Ovary (tissue), 9 donors: Measurements from ENCODE around the gene TMEM45A. TPM values are rescaled to one million over a fixed set of nuclear protein-coding genes. Genes with fewer than 3 reads are reported as not detected.

ENCODE experiments used
- DNase-seq, 5 donors: peaks; one replicate each; pipeline ENCODE4 v3.0.0-alpha.2; 2019 to 2020
- H3K27ac ChIP-seq, 2 donors: fragments of 200-600 bp; one replicate each; pipeline versions ENCODE4 v1.5.1 to v1.8.0; 2019 to 2022
- H3K27me3 ChIP-seq: fragments of 200-600 bp; one replicate; pipeline ENCODE4 v1.8.0; 2022
- H3K36me3 ChIP-seq: fragments of 200-600 bp; sonication (generic); one replicate; pipeline ENCODE4 v1.5.1; 2019
- H3K4me1 ChIP-seq: one replicate; pipeline ENCODE4 v1.8.1; 2013; ENCODE audit warnings: mild to moderate bottlenecking, moderate library complexity; ENCODE audit not compliant: insufficient read depth
- H3K4me3 ChIP-seq: fragments of 200-600 bp; sonication (generic); one replicate; pipeline ENCODE4 v1.5.1; 2017
- H3K9me3 ChIP-seq, 2 donors: fragments of 200-600 bp in 1 of 2; sonication (generic) in 1 of 2; one replicate each; pipeline versions ENCODE4 v1.5.1 to v1.8.1; 2013 to 2019; ENCODE audit warnings: mild to moderate bottlenecking in 1 of 2, moderate library complexity in 1 of 2
- EP300 ChIP-seq: sonication (generic); formaldehyde crosslinking; IDR thresholded peaks from one replicate; pipeline ENCODE4 v1.6.1; 2017; ENCODE audit warnings: antibody characterized with exemption
- POLR2A ChIP-seq: fragments of 450-650 bp; IDR thresholded peaks from one replicate; pipeline ENCODE4 v1.6.1; 2017; ENCODE audit warnings: antibody characterized with exemption, mild to moderate bottlenecking, moderate library complexity
- WGBS, 3 donors: extraction: QIAGEN DNeasy Blood & Tissue Kit in 1 of 3; methylation state at CpG; one replicate each; pipeline versions ENCODE4 v1.1.5 to v1.1.7; 2013 to 2017; 5-methylcytosine and 5-hydroxymethylcytosine counted together
- intact Hi-C, 4 donors: fragments of 100-400 bp; cut with DNase I; formaldehyde crosslinking; loops; one replicate each; pipeline versions ENCODE4 v1.11.0 to v1.15.1; 2022 to 2023
- polyA plus RNA-seq, 2 donors: library from polyadenylated mRNA; stranded (reverse); fragments of 200-250 nt in 1 of 2; fragments of 350-450 nt in 1 of 2; fragmentation: Illumina TruSeq in 1 of 2; extraction: RNeasy Lipid Tissue Mini Kit (QIAGEN cat#74804) in 1 of 2; gene quantifications; one replicate each; pipeline ENCODE4 v1.2.3, GENCODE V29; 2013 to 2014
- total RNA-seq, 7 donors: library from RNA; depleted of rRNA in 2 of 7; stranded (reverse); fragments of >200 nt in 2 of 7; fragmentation: NEBNext Ultra II Directional in 3 of 7; extraction: Animal tissue kit (Norgen Biotek cat#: 25700) in 3 of 7; gene quantifications; one replicate each; pipeline versions ENCODE4 v1.1.0 to v1.2.4, GENCODE V29; 2016 to 2023
- TF ChIP-seq, protein P1 (sequence below), 3 donors: fragments of 450-650 bp in 2 of 3; fragments of 200-600 bp in 1 of 3; IDR thresholded peaks; one replicate each; pipeline versions ENCODE4 v1.5.1 to v1.8.0; 2016 to 2022; ENCODE audit warnings: antibody characterized with exemption in 3 of 3, mild to moderate bottlenecking in 1 of 3
- donor health status: DM: no; HTN: no; CAD: no; lungs with moderate emphysema.
- donor health status: DM: no; HTN: no; CAD: no.
- donor health status: Bipolar disorder and iron deficiency.
- donor health status: DM: yes; HTN: yes; CAD: no.
- donor health status: DM: no; HTN: no; CAD: no.
- donor health status: DM: yes; HTN: yes; CAD: no.

TMEM45A gene
- total and polyA plus RNA-seq, 9 donors = 6.1 to 72.0 (median 9.1) TPM

DNA sequence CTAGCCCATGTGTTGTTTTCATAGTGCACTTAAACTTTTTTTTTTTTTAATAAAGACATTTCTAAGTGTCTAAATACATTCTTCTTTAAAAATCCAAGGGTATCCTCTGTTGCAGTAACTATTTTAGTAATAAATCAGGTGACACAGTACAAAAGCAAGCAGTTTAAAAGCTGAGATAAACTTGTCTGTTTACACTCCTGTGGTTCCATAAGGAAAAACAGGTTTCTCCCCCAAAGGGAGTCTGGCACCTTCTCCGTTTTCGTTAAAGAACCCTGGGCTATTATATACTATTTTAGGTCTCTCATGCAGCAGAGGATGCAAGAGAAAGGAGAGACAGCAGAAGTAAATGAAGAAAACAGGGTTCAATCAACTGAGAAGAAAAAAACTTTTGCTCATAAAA is 43.2 kb upstream of the TMEM45A start:
- no peaks in the 10 kb centered on the region for H3K36me3 ChIP-seq
- intact Hi-C loops = no loop called here

DNA sequence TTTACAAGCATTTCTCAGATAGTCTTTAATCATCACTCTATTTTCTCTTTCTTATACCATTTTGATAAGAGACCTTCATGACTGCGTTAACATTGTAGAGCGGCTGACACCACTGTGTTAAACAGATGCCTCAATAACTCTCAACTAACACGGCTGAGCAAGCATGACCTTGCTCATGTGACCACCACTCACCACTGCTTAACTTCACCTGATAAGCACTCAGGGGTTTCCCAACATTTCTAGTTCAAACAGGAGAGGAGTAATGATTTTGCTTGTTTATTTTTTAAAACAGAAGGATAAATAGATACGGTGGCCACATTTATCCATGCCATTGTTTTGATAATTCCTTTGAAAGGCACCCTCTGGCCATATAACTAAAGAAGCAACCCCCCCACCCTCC is 37.7 kb upstream of the TMEM45A start:
- H3K27me3 ChIP-seq = no peaks in the 10 kb centered on the region
- DNase-seq = no peak
- H3K9me3 ChIP-seq = no peaks in the 10 kb centered on the region
- WGBS, 3 donors = 66 to 76% (median 68%) methylated on average over 4 of the region's 4 CpGs
- H3K27ac ChIP-seq = no peak overlapping the region
- no peaks in the 10 kb centered on the region for H3K4me1 ChIP-seq
- TF ChIP-seq POLR2A (no peak), EP300 (no peak)
- TF ChIP-seq, protein P1, sequence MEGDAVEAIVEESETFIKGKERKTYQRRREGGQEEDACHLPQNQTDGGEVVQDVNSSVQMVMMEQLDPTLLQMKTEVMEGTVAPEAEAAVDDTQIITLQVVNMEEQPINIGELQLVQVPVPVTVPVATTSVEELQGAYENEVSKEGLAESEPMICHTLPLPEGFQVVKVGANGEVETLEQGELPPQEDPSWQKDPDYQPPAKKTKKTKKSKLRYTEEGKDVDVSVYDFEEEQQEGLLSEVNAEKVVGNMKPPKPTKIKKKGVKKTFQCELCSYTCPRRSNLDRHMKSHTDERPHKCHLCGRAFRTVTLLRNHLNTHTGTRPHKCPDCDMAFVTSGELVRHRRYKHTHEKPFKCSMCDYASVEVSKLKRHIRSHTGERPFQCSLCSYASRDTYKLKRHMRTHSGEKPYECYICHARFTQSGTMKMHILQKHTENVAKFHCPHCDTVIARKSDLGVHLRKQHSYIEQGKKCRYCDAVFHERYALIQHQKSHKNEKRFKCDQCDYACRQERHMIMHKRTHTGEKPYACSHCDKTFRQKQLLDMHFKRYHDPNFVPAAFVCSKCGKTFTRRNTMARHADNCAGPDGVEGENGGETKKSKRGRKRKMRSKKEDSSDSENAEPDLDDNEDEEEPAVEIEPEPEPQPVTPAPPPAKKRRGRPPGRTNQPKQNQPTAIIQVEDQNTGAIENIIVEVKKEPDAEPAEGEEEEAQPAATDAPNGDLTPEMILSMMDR (IDR thresholded peaks at IDR 0.05) = no peak
- H3K4me3 ChIP-seq = no peak overlapping the region
- H3K36me3 ChIP-seq = no peaks in the 10 kb centered on the region
- intact Hi-C loops = no loop called here

More for the DNA sequence above, 43.2 kb upstream of the TMEM45A start:
- Histone ChIP-seq H3K4me1 (no peaks in the 10 kb centered on the region), H3K27me3 (no peaks in the 10 kb centered on the region), H3K4me3 (no peak overlapping the region), H3K9me3 (no peaks in the 10 kb centered on the region), H3K27ac (no peak overlapping the region)
- WGBS, 3 donors = 10 to 38% (median 15%) methylated on average over 2 of the region's 2 CpGs
- TF ChIP-seq POLR2A (no peak), EP300 (no peak)
- TF ChIP-seq, protein P1 (IDR thresholded peaks at IDR 0.05) = no peak
- no peak for DNase-seq

DNA sequence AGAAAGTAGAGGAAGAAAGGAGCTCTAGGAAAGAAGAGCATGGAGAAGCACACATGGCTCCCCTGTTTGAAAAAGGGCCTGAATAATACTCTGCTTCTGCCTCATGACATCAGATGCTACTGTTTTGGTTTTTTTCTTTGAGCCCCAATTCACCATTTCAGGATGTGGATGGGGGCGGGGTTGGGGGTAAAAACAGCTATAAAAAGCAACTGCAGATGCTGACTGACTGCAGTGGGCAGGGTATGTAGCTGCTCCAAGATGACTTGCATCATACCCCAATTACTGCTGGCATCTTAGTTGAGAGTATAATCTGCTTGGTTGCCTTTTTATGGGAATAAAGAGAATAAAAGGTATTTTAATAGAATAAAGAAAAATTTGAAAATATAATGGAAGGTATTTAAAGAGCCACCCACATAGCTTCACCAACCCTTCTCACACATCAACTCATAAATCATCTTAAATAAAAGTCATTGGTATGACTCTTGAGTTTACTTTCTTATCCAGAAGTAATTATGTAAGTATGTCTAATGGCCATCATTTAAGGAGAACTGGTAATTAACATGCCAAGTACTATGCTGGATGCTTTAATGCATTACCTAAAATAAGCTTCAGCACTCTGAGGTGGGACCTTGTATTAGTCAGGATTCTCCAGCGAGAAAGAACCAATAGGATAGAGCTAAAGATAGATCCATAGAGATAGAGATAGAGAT is 36.4 kb upstream of the TMEM45A start:
- 90 to 96% (median 94%) methylated on average over 2 of the region's 2 CpGs for WGBS, 3 donors
- no peak for DNase-seq
- TF ChIP-seq POLR2A (no peak), EP300 (no peak)
- TF ChIP-seq, protein P1 (IDR thresholded peaks at IDR 0.05) = no peak
- Histone ChIP-seq H3K36me3 (no peaks in the 10 kb centered on the region), H3K9me3 (no peaks in the 10 kb centered on the region), H3K4me1 (no peaks in the 10 kb centered on the region), H3K27ac (no peak overlapping the region), H3K27me3 (no peaks in the 10 kb centered on the region), H3K4me3 (no peak overlapping the region)
- intact Hi-C loops = no loop called here

DNA sequence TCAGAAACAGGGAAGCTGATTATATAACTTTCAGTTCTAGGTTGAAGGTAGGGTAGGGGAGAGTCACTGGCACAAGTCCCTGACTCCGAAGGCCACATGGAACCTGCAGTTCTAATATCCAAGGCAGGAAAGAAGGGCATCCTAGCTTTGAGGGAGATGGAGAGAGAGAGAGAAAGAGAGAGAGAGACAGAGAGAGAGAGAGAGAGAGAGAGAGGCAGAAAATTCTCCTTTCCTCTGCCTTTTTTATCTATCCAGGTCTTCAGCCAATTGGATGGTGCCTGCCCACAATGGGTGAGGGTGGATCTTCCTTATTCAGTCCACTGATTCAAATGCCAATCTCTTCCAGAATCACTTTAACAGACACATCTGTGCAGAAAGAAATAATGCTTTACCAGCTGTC is 35.7 kb upstream of the TMEM45A start:
- TF ChIP-seq EP300 (no peak), POLR2A (no peak)
- TF ChIP-seq, protein P1 (IDR thresholded peaks at IDR 0.05) = no peak
- no peak overlapping the region for H3K27ac ChIP-seq
- no peaks in the 10 kb centered on the region for H3K36me3 ChIP-seq
- WGBS, 3 donors = 86 to 95% (median 89%) methylated on average over 1 of the region's 1 CpG
- no peaks in the 10 kb centered on the region for H3K27me3 ChIP-seq
- intact Hi-C loops = no loop called here
- DNase-seq = no peak
- H3K4me1 ChIP-seq = no peaks in the 10 kb centered on the region
- no peaks in the 10 kb centered on the region for H3K9me3 ChIP-seq
- H3K4me3 ChIP-seq = no peak overlapping the region
